ENCODE data around the gene CCNQ. TPM values are rescaled to one million over a fixed set of nuclear protein-coding genes. Genes with fewer than 3 reads are reported as not detected.

The CCNQ gene
- total and polyA plus RNA-seq, 12 donors: 16.9 to 132 (median 22.9) TPM

DNA sequence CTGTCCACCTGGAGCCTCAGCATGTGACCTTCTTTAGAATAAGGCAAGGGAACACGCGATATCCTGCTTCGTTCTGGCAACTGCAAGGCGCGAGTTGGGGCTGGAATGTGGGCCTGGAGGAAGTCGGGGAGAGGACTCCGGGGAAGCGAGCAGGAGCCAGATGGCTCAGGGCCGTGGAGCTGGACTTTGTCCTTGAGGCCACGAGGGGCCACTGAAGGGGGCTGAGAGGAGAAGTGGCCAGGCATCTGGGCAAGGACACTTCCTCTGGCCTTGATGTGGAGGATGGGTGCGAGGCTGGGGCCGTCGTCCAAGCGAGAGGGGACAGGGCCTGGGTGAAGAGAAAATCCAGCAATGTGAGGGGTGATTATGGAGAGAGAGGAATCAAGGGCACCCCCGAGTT lies 35.9 kb upstream of the CCNQ start:
- H3K9me3 ChIP-seq: peaks cover 0 to 13% (median 0%) of the 10 kb centered on the region in 11 donors
- TF ChIP-seq, protein P1, sequence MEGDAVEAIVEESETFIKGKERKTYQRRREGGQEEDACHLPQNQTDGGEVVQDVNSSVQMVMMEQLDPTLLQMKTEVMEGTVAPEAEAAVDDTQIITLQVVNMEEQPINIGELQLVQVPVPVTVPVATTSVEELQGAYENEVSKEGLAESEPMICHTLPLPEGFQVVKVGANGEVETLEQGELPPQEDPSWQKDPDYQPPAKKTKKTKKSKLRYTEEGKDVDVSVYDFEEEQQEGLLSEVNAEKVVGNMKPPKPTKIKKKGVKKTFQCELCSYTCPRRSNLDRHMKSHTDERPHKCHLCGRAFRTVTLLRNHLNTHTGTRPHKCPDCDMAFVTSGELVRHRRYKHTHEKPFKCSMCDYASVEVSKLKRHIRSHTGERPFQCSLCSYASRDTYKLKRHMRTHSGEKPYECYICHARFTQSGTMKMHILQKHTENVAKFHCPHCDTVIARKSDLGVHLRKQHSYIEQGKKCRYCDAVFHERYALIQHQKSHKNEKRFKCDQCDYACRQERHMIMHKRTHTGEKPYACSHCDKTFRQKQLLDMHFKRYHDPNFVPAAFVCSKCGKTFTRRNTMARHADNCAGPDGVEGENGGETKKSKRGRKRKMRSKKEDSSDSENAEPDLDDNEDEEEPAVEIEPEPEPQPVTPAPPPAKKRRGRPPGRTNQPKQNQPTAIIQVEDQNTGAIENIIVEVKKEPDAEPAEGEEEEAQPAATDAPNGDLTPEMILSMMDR (IDR thresholded peaks at IDR 0.05): no peak
- ATAC-seq: peak in 3 of 8 donors; percentile 40 to 80 (median 49)
- no peaks in the 10 kb centered on the region for H3K36me3 ChIP-seq
- intact Hi-C loops (cut with DNase I): no loop called here
- H3K4me1 ChIP-seq: peaks cover 0 to 10% (median 0%) of the 10 kb centered on the region in 9 donors
- peaks cover 0 to 21% (median 0%) of the 10 kb centered on the region in 7 donors for H3K27me3 ChIP-seq
- H3K27ac ChIP-seq: no peak overlapping the region
- no peak overlapping the region for H3K4me3 ChIP-seq
- 21 to 38% methylated on average over 15 of the region's 15 CpGs for WGBS, 2 donors
- no peak for DNase-seq

DNA sequence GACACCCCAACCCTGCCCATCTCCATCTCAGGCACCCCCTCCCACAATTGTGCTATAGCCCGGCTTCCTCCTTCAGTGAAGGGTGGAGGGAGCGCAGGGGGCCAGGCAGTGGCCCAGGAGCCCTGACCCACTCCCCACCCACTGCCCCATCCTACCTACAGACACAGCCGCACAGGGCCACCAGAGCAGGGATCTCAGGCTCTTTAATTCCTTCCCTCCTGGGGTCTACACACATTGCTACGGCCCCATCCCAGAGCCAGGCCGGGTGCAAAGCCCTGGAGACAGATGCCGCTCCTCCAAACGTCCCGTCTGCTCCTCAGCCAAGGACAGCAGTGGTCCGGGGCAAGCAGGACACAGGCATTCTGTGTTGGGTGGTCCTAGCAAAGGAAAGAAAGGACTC lies 35.3 kb upstream of the CCNQ start:
- H3K36me3 ChIP-seq: no peaks in the 10 kb centered on the region
- H3K9me3 ChIP-seq: peaks cover 0 to 13% (median 0%) of the 10 kb centered on the region in 11 donors
- TF ChIP-seq, protein P1 (IDR thresholded peaks at IDR 0.05): no peak
- no peak for DNase-seq
- H3K4me1 ChIP-seq: peaks cover 0 to 10% (median 0%) of the 10 kb centered on the region in 9 donors
- ATAC-seq: no peak
- peaks cover 0 to 16% (median 0%) of the 10 kb centered on the region in 7 donors for H3K27me3 ChIP-seq
- WGBS, 2 donors: 63 to 78% methylated on average over 7 to 9 of the region's 9 CpGs
- intact Hi-C loops (cut with DNase I): no loop called here
- H3K4me3 ChIP-seq: no peak overlapping the region
- no peak overlapping the region for H3K27ac ChIP-seq

- no peak for DNase-seq
- ATAC-seq: no peak
- no peak overlapping the region for H3K27ac ChIP-seq
- peaks cover 0 to 10% (median 0%) of the 10 kb centered on the region in 9 donors for H3K4me1 ChIP-seq
- H3K4me3 ChIP-seq: no peak overlapping the region
- intact Hi-C loops (cut with DNase I): no loop called here
- H3K9me3 ChIP-seq: peaks cover 0 to 13% (median 0%) of the 10 kb centered on the region in 11 donors
- 91 to 94% methylated on average over 10 to 14 of the region's 15 CpGs for WGBS, 2 donors
- TF ChIP-seq, protein P1 (IDR thresholded peaks at IDR 0.05): no peak
- no peaks in the 10 kb centered on the region for H3K36me3 ChIP-seq
- H3K27me3 ChIP-seq: peaks cover 0 to 11% (median 0%) of the 10 kb centered on the region in 7 donors
Observed at GRCh38 chrX:153633607-153634180, 34.8 kb upstream of the CCNQ start.

DNA sequence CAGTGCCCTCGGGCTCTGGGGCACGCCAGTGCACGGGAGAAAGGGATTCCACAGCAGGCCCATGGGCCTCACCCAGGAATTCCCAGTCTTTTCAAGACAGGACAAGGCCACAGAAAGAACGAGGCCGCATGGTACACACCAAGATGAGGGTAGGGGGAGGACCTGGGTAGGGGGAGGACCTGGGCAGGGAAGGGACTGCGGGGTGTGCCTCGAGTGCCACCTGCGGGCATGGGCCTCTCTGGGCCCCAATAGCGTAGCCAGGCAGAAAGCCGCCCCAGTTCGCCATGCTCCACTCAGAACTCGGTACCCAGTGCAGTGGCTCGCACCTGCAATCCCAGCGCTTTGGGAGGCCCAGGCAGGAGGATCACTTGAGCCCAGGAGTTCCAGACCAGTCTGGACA lies 34.1 kb upstream of the CCNQ start:
- Histone ChIP-seq H3K27me3 (peaks cover 0 to 13% (median 0%) of the 10 kb centered on the region in 7 donors), H3K4me1 (peaks cover 0 to 10% (median 0%) of the 10 kb centered on the region in 9 donors), H3K4me3 (no peak overlapping the region), H3K27ac (no peak overlapping the region), H3K36me3 (no peaks in the 10 kb centered on the region), H3K9me3 (peaks cover 0 to 13% (median 0%) of the 10 kb centered on the region in 11 donors)
- ATAC-seq: no peak
- 98 to 100% methylated on average over 11 to 14 of the region's 14 CpGs for WGBS, 2 donors
- TF ChIP-seq, protein P1 (IDR thresholded peaks at IDR 0.05): no peak
- intact Hi-C loops (cut with DNase I): no loop called here
- DNase-seq: no peak

Data from heart right ventricle (tissue), 16 donors.